Measurements from ENCODE around the gene KCNMB2.
"Not testable (repeated sequence)": the region's sequence is repeated elsewhere in the genome, so short reads cannot be mapped to it uniquely, and the experiment has no call there.

The KCNMB2 gene

DNA sequence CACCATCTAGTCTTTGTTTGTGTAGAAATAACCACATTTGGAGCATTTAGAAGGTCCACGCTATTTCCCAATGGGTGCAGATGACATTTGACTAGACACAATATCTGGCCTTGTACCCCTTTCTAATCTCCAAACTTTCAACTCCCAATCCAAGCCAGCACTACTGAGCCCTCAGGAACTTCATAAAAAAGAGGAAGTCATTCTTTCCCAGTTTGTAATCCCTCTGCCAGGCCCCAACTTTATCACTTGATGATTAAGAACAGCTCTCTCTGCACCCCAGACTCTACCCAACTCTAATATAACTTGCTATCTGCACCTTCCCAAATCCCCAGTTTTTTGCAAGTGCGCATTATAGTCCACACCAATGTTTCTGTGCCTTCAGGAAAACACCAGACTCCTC lies 170.2 kb downstream of the KCNMB2 start:
- DNase-seq: no peak

GRCh38 chr3:178707311-178708031 lies 171.2 kb downstream of the KCNMB2 start:
- DNase-seq: no peak

GRCh38 chr3:178709051-178709450 lies 172.8 kb downstream of the KCNMB2 start:
- no peak for DNase-seq

GRCh38 chr3:178711753-178712152 lies 175.5 kb downstream of the KCNMB2 start:
- DNase-seq: no peak

DNA sequence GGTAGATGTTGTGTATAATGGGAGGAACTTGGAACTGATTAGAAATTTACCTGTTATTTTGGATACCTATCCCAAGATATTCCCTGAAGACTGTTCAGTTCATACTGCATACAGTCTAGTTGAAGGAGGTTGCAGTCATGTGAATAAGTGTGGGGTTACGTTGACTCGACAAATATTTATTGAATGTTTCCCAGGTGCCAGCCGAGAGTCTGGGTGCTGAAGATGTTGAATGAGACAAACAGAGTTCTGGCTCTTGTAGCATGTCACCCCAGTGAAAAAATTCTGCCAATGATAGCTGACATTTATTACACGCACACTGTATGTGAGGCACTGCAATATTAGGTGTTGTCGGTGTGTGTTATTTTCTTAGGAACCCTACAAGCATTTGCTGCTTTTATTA lies 176.0 kb downstream of the KCNMB2 start:
- DNase-seq: no peak

- DNase-seq: no peak
These were observed 178.9 kb downstream of the KCNMB2 start for GRCh38 chr3:178714925-178715832.

- DNase-seq: no peak
These were observed 182.9 kb downstream of the KCNMB2 start for GRCh38 chr3:178718995-178719635.

DNA sequence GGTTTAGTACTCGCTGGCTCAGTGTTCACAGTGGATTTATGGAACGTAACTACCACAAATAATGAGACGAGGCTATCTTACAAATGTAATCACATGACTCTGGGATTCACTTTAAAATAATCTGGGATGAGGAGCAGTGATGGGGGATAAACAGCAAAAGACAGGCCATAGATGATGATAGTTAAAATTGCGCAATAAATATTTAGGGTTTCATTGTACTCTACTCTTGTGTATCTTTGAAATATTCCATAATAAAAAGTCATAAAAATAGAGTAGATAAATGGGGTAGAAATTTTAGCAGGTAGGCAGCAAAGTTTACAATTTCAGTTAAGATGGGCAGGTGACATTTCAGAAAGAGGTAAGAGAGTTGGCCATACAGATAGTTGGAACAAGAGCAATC lies 196.6 kb downstream of the KCNMB2 start:
- no peak for DNase-seq

DNA sequence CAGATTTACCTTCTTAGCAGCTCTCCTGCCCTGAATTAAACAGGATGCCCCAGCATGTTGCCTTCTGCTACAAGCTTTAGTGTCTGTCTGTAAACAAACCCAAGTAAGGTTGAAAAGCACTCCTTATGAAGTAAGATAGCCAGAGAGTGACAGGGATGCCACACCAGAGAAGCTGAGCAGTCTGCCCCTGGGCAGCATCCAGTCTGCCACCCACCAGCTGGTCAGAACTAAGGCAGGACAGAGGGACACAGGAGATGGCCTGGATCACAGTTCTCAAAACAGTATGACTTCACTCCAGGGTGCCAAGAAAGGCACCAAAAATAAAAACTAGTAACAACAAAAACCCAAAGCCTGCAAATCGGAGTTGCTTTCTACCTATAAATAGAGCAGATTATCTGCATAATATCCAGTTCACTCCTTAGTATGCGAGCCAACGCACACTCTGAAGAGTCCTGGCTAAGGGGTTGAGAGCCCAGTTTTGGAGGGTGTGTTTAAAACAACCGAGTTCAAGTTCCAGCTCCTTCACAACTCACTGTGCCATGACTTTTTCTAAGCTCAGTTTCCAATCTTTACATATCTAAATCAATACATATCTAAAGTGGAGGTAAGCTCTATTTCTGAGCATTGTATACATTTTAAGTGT lies 198.9 kb downstream of the KCNMB2 start:
- no peak for DNase-seq

- DNase-seq: no peak
These were observed 200.1 kb downstream of the KCNMB2 start for GRCh38 chr3:178736300-178736699.

DNA sequence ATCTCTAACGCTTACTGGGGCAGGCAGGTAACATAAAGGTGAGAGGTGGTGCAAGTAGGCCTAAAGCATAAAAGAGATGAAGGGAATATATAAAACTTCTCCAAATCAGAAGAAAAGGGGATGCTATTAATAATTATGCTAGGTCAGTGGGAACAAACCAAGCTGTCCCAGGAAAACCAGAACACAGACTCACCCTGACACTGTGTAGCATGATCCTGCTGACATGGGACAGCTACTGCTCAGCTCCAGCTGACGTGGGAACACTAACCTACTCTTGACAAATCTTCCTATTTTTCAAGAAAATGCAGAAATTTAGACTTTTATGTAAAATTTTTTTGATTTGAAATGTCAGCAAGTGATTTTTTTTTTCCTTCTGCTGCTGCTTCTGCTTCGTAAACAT lies 203.5 kb downstream of the KCNMB2 start:
- no peak for DNase-seq

DNA sequence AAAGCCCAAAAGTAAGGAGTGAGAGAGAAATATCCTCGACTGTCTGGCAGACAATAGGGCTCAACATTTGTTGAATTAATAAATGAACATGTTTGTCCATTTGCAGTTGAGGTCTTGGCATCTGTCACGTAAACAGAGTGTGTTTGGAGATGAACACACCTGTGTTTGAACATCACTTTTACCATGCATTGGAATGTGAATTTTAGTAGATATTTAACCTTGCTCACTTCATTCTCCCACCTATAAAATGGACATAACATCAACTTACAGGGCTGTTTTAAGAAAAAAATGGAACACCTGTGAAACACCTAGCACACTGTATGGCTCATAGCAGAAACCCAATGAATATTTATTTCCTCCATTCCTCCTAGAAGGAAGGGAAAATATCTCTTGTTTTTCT lies 204.8 kb downstream of the KCNMB2 start:
- DNase-seq: no peak

DNA sequence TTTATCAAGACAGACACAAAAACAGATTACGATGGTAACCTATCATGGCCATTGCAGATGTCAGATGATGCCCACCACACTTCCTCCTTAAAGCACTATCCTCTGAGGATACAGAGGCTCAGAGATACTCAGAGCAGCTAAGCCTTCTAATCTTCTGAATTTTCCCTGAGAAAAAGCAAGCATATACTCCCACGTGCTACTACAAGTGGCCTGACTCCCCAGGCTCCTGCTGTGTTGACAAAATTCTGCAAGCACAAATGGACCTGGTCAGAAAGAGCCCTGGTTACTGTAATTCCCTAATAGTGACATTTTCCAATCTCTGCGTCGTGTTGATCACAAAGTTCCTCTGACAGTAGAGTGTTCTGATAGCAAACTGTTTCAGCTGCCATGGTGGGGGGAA lies 207.1 kb downstream of the KCNMB2 start:
- no peak for DNase-seq

DNA sequence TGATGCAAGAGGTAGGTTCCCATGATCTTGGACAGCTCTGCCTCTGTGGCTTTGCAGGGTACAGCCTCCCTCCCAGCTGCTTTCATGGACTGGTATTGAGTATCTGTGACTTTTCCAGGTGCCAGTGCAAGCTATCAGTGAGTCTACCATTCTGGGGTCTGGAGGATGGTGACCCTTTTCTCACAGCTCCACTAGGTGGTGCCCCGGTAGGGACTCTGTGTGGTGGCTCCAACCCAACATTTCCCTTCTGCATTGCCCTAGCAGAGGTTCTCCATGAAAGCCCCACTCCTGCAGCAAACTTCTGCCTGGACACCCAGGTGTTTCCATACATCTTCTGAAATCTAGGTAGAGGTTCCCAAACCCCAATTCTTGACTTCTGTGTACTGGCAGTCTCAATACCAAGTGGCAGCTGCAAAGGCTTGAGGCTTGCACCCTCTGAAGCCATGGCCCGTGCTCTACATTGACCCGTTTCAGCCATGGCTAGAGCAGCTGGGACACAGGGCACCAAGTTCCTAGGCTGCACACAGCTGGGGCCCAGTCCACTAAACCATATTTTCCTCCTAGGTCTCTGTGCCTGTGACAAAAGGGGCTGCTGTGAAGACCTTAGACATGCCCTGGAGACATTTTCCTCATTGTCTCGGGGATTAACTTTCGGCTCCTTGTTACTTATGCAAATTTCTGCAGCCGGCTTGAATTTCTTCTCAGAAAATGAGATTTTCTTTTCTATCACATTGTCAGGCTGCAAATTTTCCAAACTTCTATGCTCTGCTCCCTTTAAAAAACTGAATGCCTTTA lies 209.8 kb downstream of the KCNMB2 start:
- DNase-seq: not testable (repeated sequence)

DNA sequence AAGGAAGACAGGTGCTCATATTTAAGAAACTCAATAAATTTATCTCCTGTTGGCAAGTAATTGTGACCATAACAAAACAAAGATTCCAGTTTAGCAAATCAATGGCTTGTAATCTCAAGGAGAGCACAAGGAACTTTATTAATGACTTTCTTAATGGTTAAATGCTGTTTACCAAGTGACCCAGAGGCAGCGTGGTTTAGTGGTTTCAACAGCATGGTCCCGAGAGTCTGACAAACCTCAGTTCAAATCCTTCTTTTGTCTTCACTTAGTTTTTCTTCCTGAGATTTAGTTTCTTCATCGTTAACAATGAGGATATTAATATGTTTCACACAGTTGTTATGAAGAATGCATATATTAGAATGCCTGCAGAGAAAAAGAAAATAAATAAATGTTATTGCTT lies 212.6 kb downstream of the KCNMB2 start:
- no peak for DNase-seq

GRCh38 chr3:178749471-178749870 lies 213.2 kb downstream of the KCNMB2 start:
- no peak for DNase-seq

DNA sequence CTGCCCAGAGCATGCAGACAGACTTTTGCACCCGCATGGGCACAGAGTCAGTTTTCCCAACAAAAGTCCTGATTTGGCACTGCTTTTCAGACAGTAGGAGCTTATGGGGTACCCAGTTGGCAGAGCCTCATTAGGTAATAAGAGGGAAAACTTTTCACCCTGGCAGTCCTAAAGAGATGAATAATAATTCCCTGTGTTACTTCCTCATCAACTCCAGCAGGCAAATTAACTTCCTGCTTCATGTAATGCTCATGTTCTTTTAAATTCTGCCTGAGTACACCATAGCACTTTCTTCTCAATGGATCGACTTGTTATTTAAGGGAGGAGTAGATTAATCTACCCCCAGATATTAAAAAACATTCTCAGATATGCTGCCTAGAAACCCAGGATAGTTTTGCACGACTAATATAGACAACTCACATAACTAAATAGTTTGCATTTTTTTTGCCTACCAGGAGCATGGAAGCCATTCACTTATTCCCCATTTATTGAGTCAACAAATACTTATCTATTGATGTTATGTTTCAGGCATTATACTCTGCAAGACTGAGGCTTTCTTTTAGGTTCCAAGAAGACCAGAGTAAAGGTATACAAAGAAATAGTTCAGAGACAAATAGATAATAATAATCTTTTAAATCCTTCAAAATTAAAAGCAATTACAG lies 214.5 kb downstream of the KCNMB2 start:
- no peak for DNase-seq

DNA sequence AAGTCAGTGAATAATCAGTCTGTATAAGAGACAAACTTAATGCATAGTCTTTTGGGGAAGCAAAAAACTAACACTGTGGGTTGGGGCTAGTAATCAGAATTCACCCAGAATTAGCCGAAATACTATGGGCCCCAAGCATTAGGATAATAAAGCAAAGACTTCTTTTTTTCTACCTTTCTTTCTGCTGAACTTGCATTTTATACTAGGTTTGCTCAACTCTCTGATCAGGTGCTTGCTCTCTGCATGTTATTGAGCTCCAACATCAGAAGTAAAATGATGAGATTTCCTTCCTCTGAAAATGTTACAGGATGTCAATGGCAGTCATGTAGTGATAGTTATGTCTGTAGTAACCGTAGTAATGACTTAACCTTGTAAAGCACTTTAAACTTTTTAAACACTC lies 216.6 kb downstream of the KCNMB2 start:
- DNase-seq: no peak

DNA sequence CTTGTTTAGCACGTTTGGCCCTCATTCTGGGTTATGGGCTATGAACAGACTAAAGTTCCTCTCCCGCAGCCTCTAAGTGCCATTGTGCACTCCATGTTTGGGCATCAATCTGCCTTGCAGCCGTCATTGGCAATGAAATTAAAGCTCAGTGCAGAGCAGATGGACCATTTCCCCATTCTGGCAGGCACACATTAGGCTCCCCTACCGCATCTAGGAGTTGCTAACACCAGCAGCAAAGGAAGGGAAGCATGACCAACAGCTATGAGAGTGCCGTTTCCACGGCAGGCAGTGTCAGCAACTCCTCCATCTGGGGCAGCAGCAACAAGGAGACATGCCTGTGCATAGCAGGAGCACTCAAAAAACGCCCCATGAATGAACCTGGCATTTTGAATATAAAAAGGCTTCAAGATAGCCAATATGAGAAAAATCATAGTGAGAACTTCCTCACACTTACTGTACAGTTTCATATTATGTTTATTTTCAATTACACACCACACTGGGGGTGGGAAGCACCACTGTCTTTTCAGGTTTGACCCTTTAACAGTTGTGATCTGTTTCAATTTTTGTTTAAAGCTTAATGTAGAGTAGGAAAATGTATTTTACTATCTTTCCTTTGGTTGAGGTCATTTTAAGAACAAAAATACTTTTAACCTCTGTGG lies 218.7 kb downstream of the KCNMB2 start:
- no peak for DNase-seq

DNA sequence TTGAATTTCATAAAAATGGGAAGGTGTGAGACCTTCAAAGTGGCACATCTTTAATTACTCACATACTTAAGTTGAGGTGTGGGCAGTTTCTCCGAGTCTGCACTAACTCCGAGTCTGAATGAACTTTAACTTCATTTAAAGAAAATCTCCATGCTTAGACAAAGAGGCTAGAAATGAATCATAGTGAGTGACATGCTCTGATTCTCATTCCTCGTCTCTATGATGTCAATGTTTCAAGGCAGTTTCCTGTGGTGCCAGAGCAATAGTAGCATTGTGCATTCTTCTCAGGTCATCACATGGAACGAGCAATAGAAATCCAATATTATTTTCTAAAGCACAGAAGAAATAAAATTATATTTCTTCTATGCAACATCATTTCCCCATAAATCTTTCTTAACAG lies 224.8 kb downstream of the KCNMB2 start:
- no peak for DNase-seq

DNA sequence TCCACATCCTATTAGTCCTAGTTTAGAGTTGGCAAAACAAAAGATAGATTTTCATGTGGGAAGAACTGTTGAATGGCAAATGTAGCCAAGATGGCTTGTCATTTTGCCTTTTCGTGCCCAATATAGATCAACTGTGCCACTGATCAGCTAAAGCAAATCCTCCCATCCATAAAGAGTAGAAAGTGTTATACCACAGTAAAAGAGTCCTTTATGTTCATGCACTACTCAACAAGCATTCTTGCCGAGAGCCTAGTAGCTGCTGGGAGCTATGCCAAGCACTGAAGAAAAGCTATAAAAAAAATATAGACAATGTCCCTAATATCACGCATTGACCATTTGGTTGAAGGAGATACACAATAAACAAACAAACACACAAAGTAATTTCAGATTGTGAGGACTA lies 225.2 kb downstream of the KCNMB2 start:
- no peak for DNase-seq

All from CD4-positive, alpha-beta T cell treated with Interleukin-17A for 1 hour (primary cell).